Activated CD4-positive, alpha-beta T cell treated with anti-CD3 and anti-CD28 coated beads, Interleukin-2, amount 10 ng/mL, durations not matched to agents 7 days and 5 days (primary cell): ENCODE data around the gene PLXNA4. TPM values are rescaled to one million over a fixed set of nuclear protein-coding genes. Genes with fewer than 3 reads are reported as not detected.

Experiments used
- CTCF ChIA-PET: fragments of 350-600 bp; sonication (Branson Sonifier 250); formaldehyde crosslinking; loops from one replicate; lab custom pipeline; 2021; ENCODE audit warnings: antibody characterized with exemption; lab: Charles Lee
- POLR2A ChIA-PET: fragments of 350-600 bp; sonication (Branson Sonifier 250); formaldehyde crosslinking; loops from one replicate; lab custom pipeline; 2021; ENCODE audit warnings: antibody characterized with exemption; lab: Charles Lee
- DNase-seq: peaks from one replicate; pipeline ENCODE4 v3.0.0-alpha.2; 2020
- H3K27ac Mint-ChIP-seq: one replicate; pipeline ENCODE4 v1.8.0; 2021; ENCODE audit warnings: mild to moderate bottlenecking, moderate library complexity, mixed read lengths
- H3K27me3 Mint-ChIP-seq: one replicate; pipeline ENCODE4 v1.8.0; 2021; ENCODE audit warnings: mixed read lengths
- H3K36me3 Mint-ChIP-seq: one replicate; pipeline ENCODE4 v1.8.0; 2021; ENCODE audit warnings: low read depth, mixed read lengths
- H3K4me1 Mint-ChIP-seq: one replicate; pipeline ENCODE4 v1.8.0; 2021; ENCODE audit warnings: mixed read lengths
- H3K4me3 Mint-ChIP-seq: one replicate; pipeline ENCODE4 v1.8.0; 2021; ENCODE audit warnings: mild to moderate bottlenecking, moderate library complexity, mixed read lengths
- H3K9me3 Mint-ChIP-seq: one replicate; pipeline ENCODE4 v1.8.0; 2021; ENCODE audit warnings: mixed read lengths
- total RNA-seq, 2 experiments: library from RNA; stranded (reverse); gene quantifications; one replicate each; pipeline ENCODE4 v1.2.3, GENCODE V29; 2021

The PLXNA4 gene
- total RNA-seq, 2 experiments from 2014 or later = 21.3 to 23.3 TPM

- Mint-ChIP-seq H3K36me3 (no peaks in the 10 kb centered on the region), H3K4me1 (no peaks in the 10 kb centered on the region), H3K27me3 (peaks cover 3% of the 10 kb centered on the region), H3K27ac (no peak overlapping the region), H3K9me3 (no peaks in the 10 kb centered on the region), H3K4me3 (no peak overlapping the region)
- DNase-seq = no peak
- ChIA-PET CTCF (no interaction called here), POLR2A (no interaction called here)
Observed at GRCh38 chr7:132221356-132221755, 354.9 kb downstream of the PLXNA4 start.

DNA sequence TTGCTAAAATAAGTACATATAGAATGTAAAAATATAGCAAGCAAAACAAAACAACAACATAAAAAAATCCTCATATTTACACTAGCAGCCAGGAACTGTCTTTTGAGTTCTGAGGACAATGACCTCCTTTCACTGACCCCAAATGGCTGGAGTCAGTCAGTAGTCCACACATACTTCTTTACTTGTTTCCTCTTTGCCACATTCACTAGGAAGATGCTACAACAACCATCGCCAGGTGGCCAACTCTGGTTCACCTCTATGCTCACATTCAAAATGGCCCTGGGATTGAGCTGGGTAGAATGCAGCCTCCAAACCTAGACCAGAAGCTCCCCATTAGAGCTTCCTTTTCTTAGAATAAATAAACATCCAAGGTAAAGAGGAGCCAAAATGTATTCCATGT is 356.2 kb downstream of the PLXNA4 start:
- Mint-ChIP-seq H3K9me3 (no peaks in the 10 kb centered on the region), H3K27ac (no peak overlapping the region), H3K27me3 (peaks cover 3% of the 10 kb centered on the region), H3K4me3 (no peak overlapping the region), H3K36me3 (no peaks in the 10 kb centered on the region), H3K4me1 (no peaks in the 10 kb centered on the region)
- POLR2A ChIA-PET = no interaction called here
- DNase-seq = no peak
- CTCF ChIA-PET = interaction anchor here (1.2 kb wide), 1 partner anchor 105 kb away, joined by 3 read pairs; no protein-coding TSS in a partner anchor

GRCh38 chr7:132218876-132219275 is 357.4 kb downstream of the PLXNA4 start:
- H3K9me3 Mint-ChIP-seq = no peaks in the 10 kb centered on the region
- H3K4me1 Mint-ChIP-seq = no peaks in the 10 kb centered on the region
- CTCF ChIA-PET = interaction anchor here (1.2 kb wide), 1 partner anchor 104 kb away, joined by 3 read pairs; no protein-coding TSS in a partner anchor
- peaks cover 3% of the 10 kb centered on the region for H3K27me3 Mint-ChIP-seq
- POLR2A ChIA-PET = no interaction called here
- no peak overlapping the region for H3K4me3 Mint-ChIP-seq
- no peak for DNase-seq
- no peak overlapping the region for H3K27ac Mint-ChIP-seq
- H3K36me3 Mint-ChIP-seq = no peaks in the 10 kb centered on the region

DNA sequence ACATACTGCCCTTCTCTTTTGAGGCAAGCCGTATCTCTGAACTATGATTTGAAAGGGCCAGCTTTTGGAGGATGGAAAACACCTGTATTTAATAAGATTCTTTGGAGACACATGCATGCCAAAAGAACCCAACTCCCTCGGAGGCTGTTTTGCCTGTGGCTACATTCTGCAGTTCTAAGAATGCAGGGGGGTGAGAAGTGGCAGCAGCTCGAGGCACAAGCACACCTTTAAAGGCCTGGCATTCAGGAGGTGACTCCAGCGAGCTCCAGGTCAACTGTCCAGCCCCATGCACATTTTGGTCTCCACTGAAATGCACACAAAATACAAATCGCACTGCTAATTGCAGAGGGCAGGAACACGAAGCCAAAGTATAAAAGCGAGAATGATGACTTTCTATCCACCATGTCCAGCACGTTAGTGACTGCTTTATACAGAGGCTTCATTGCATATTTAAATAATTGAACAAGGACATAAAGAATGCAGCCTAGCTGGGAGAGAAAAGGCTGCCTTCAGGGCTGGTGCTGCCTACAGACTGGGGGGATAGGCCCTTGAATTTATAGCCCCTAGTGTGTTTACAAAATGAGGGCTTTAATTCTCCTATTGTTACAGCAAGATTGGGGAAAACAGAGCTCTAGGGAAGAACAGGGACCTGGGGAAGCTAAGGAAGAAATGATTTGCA is 359.3 kb downstream of the PLXNA4 start:
- ChIA-PET CTCF (interaction anchor here (1.0 kb wide), 1 partner anchor 40 kb away, joined by 4 read pairs; no protein-coding TSS in a partner anchor), POLR2A (no interaction called here)
- DNase-seq = no peak
- Mint-ChIP-seq H3K36me3 (no peaks in the 10 kb centered on the region), H3K9me3 (no peaks in the 10 kb centered on the region), H3K27me3 (peaks cover 3% of the 10 kb centered on the region), H3K4me3 (no peak overlapping the region), H3K27ac (no peak overlapping the region), H3K4me1 (no peaks in the 10 kb centered on the region)

DNA sequence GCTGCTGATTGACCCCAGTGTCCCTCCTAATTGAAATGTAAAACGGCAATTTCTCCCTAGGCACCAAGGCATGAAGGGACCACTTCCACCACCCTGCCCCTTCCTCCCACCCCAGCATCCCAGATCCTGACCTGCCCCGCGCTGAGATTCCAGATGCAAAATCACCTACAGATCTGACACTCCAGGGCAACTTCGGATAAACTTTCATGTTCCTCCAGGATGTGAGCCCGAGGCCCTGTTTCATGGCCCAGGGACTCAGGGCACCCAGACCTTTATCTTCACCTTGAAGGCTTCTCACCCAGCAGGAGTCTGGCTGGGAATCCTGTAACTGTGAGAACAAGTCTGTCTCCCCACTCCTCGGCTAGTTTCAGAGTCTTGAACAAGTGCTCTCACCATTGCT is 361.8 kb downstream of the PLXNA4 start:
- Mint-ChIP-seq H3K9me3 (no peaks in the 10 kb centered on the region), H3K4me3 (no peak overlapping the region), H3K4me1 (no peaks in the 10 kb centered on the region), H3K36me3 (no peaks in the 10 kb centered on the region), H3K27me3 (peaks cover 3% of the 10 kb centered on the region), H3K27ac (no peak overlapping the region)
- DNase-seq = no peak
- CTCF ChIA-PET = no interaction called here
- POLR2A ChIA-PET = no interaction called here

GRCh38 chr7:132213583-132213982 is 362.7 kb downstream of the PLXNA4 start:
- no peaks in the 10 kb centered on the region for H3K36me3 Mint-ChIP-seq
- ChIA-PET POLR2A (no interaction called here), CTCF (no interaction called here)
- peaks cover 3% of the 10 kb centered on the region for H3K27me3 Mint-ChIP-seq
- H3K9me3 Mint-ChIP-seq = no peaks in the 10 kb centered on the region
- no peaks in the 10 kb centered on the region for H3K4me1 Mint-ChIP-seq
- no peak for DNase-seq
- no peak overlapping the region for H3K4me3 Mint-ChIP-seq
- no peak overlapping the region for H3K27ac Mint-ChIP-seq

DNA sequence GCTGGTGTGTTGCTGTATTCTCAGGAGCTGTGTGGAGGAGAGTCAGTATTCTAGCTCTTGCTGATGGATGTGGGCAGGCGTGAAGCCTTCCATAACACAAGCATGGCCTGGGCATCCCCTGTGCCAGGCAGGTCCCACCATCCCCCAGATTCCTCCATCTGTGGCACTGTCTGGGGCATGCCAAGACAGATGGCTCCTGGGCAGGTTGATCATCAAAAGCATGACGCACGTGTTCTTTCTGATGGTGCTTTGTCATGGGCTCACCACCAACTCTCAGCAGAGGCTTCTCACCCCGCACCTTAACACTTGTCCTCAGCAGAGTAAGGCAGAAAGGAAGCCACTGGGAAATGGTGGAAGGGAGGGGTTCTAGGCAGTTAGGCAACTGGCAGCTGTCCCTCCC is 364.3 kb downstream of the PLXNA4 start:
- Mint-ChIP-seq H3K9me3 (no peaks in the 10 kb centered on the region), H3K27me3 (peaks cover 3% of the 10 kb centered on the region), H3K4me3 (no peak overlapping the region), H3K36me3 (no peaks in the 10 kb centered on the region), H3K4me1 (no peaks in the 10 kb centered on the region), H3K27ac (no peak overlapping the region)
- DNase-seq = no peak
- CTCF ChIA-PET = no interaction called here
- POLR2A ChIA-PET = no interaction called here

- POLR2A ChIA-PET = no interaction called here
- Mint-ChIP-seq H3K4me3 (no peak overlapping the region), H3K27ac (no peak overlapping the region), H3K9me3 (no peaks in the 10 kb centered on the region), H3K27me3 (no peaks in the 10 kb centered on the region), H3K4me1 (no peaks in the 10 kb centered on the region), H3K36me3 (no peaks in the 10 kb centered on the region)
- no peak for DNase-seq
- CTCF ChIA-PET = no interaction called here
Observed at GRCh38 chr7:132210821-132211220, 365.4 kb downstream of the PLXNA4 start.

DNA sequence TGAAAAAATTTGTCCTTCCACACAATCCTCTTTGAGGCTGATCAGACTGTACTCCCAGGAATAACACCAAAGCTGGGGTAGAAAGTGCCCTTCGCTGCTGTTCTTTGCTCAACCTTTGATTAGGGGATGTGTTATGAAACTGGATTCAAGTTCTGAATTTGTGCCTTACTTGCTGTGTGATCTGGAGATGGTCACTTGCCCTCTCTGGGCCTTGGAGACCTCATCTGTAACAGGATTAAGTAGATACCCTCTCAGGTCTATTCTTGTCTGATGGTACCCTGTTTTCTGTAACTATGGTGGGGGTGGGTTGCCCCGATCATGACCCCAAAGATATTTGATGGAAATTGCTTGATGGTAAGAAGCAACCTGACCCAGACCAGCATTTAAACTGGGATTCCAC is 368.5 kb downstream of the PLXNA4 start:
- no peak for DNase-seq
- no peaks in the 10 kb centered on the region for H3K36me3 Mint-ChIP-seq
- no peak overlapping the region for H3K27ac Mint-ChIP-seq
- ChIA-PET CTCF (no interaction called here), POLR2A (no interaction called here)
- H3K27me3 Mint-ChIP-seq = no peaks in the 10 kb centered on the region
- no peaks in the 10 kb centered on the region for H3K4me1 Mint-ChIP-seq
- no peak overlapping the region for H3K4me3 Mint-ChIP-seq
- H3K9me3 Mint-ChIP-seq = no peaks in the 10 kb centered on the region

DNA sequence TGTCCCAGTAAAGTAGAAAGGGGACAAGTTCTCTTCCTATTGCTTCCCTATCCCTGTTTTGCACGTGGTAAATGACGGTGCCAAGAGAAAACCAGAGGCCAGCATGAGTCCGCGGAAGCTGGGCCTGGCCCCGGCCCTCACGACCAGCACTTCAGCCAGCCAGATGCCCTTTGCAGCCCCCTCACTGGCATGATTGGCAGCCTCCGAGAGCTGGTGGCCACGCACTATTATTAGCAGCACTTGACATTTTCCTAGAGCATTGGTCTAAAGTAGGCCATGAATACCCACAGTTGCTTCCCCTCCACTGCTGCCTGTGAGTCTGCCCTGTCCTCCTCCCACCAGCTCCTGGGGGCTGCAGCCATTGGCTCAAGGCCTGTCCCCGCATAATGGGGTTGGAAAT is 369.1 kb downstream of the PLXNA4 start:
- no peak for DNase-seq
- no peaks in the 10 kb centered on the region for H3K36me3 Mint-ChIP-seq
- ChIA-PET CTCF (no interaction called here), POLR2A (no interaction called here)
- no peak overlapping the region for H3K27ac Mint-ChIP-seq
- no peaks in the 10 kb centered on the region for H3K9me3 Mint-ChIP-seq
- H3K27me3 Mint-ChIP-seq = no peaks in the 10 kb centered on the region
- no peak overlapping the region for H3K4me3 Mint-ChIP-seq
- H3K4me1 Mint-ChIP-seq = no peaks in the 10 kb centered on the region

GRCh38 chr7:132206594-132206993 is 369.7 kb downstream of the PLXNA4 start:
- Mint-ChIP-seq H3K27ac (no peak overlapping the region), H3K27me3 (no peaks in the 10 kb centered on the region), H3K36me3 (no peaks in the 10 kb centered on the region), H3K4me3 (no peak overlapping the region), H3K9me3 (no peaks in the 10 kb centered on the region), H3K4me1 (no peaks in the 10 kb centered on the region)
- ChIA-PET POLR2A (no interaction called here), CTCF (no interaction called here)
- no peak for DNase-seq

DNA sequence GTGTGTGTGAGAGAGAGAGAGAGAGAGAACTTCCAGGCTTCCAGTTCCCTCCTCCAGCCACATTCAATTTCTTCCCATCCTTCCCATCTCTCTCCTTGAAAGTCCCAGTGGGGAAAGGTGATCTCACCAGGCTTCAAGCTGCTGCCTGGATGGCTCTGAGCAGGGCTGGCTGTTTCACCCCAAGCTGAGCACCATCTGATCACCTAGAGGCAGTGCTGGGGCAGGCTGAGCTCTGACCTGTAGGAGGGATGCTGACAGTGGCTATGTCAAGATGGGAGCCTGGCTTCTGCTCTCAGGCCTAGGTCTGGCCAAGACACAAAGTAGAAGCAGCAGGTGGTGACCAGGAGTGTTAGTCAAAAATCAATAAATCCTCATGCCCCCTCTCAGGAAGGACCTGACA is 370.8 kb downstream of the PLXNA4 start:
- Mint-ChIP-seq H3K36me3 (no peaks in the 10 kb centered on the region), H3K4me3 (no peak overlapping the region), H3K27ac (no peak overlapping the region), H3K4me1 (no peaks in the 10 kb centered on the region), H3K9me3 (no peaks in the 10 kb centered on the region), H3K27me3 (no peaks in the 10 kb centered on the region)
- DNase-seq = no peak
- ChIA-PET CTCF (no interaction called here), POLR2A (no interaction called here)

DNA sequence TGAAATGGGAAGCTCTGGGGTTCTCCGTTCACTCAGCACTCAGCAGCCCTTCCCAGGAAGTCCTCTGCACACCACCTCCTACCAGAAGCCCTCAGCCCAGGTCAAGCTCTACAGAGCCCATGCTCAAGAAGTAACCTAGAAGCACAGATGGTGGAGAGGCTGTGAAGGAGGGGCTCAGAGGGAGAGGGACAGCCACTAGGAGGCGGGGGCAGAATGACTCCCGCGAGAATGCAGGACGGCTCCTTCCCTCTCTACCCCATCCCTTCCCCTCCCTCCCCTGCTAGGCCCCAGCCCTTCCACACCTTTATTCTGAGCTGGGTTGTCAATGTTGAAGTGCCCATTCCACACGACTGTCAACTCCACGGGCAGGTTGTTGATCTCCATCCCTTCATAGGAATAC is 373.2 kb downstream of the PLXNA4 start:
- Mint-ChIP-seq H3K4me3 (no peak overlapping the region), H3K27ac (no peak overlapping the region), H3K9me3 (no peaks in the 10 kb centered on the region), H3K36me3 (peaks cover 2% of the 10 kb centered on the region), H3K4me1 (no peaks in the 10 kb centered on the region), H3K27me3 (peaks cover 3% of the 10 kb centered on the region)
- POLR2A ChIA-PET = no interaction called here
- DNase-seq = no peak
- CTCF ChIA-PET = interaction anchor here (0.6 to 0.9 kb wide), 2 partner anchors 91 to 115 kb away, joined by 3 to 4 read pairs; no protein-coding TSS in a partner anchor

DNA sequence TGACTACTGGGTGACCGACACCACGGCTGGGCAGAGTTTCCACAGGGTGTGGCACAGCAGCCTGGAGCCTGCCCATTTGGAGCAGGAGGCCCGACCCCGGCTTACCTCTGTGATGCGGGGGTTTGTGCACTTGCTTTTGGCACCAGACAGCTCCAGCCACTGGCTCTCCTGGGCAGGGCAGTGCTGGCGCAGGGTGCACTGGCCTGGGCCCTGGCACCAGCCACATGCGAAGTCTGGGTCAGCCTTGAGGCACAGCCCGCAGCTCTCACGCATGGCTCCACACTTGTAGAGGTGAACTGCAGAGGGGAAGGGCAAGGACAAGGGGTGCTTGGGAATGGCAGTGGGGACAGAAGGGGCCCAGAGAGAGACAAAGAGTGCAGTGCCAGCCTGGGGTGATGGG is 373.7 kb downstream of the PLXNA4 start:
- Mint-ChIP-seq H3K36me3 (peaks cover 2% of the 10 kb centered on the region), H3K4me3 (no peak overlapping the region), H3K9me3 (no peaks in the 10 kb centered on the region), H3K27me3 (peaks cover 3% of the 10 kb centered on the region), H3K4me1 (no peaks in the 10 kb centered on the region), H3K27ac (no peak overlapping the region)
- POLR2A ChIA-PET = no interaction called here
- no peak for DNase-seq
- CTCF ChIA-PET = interaction anchor here (0.9 kb wide), 1 partner anchor 116 kb away, joined by 4 read pairs; no protein-coding TSS in a partner anchor
